Mesothelial cell of epicardium (in vitro differentiated cells): ENCODE results near the gene YWHAE. TPM values are rescaled to one million over a fixed set of nuclear protein-coding genes. Genes with fewer than 3 reads are reported as not detected.
"Not testable (repeated sequence)": the region's sequence is repeated elsewhere in the genome, so short reads cannot be mapped to it uniquely, and the experiment has no call there.

ENCODE experiments used
- DNase-seq, 2 experiments: peaks; one replicate each; pipeline ENCODE4 v3.0.0; 2021; ENCODE audit warnings: low spot score in 2 of 2; ENCODE audit not compliant: unreplicated experiment in 2 of 2
- H3K27ac Mint-ChIP-seq: 2 replicates; pipeline ENCODE4 v1.8.0; 2021; ENCODE audit warnings: mixed read lengths
- H3K27me3 Mint-ChIP-seq: 2 replicates; pipeline ENCODE4 v1.8.0; 2021; ENCODE audit warnings: low read depth, mixed read lengths
- H3K36me3 Mint-ChIP-seq: 2 replicates; pipeline ENCODE4 v1.8.0; 2021; ENCODE audit warnings: mixed read lengths
- H3K4me1 Mint-ChIP-seq: 2 replicates; pipeline ENCODE4 v1.8.0; 2021; ENCODE audit warnings: mixed read lengths
- H3K4me3 Mint-ChIP-seq: 2 replicates; pipeline ENCODE4 v1.8.0; 2021; ENCODE audit warnings: mild to moderate bottlenecking, moderate library complexity, mixed read lengths
- H3K9me3 Mint-ChIP-seq: 2 replicates; pipeline ENCODE4 v1.8.0; 2021; ENCODE audit warnings: mixed read lengths
- total RNA-seq: library from RNA; stranded (reverse); gene quantifications from 3 replicates; pipeline ENCODE4 v1.2.1, GENCODE V29; 2021
- TF ChIP-seq, protein P1 (sequence below): fragments of 200-600 bp; sonication (generic); IDR thresholded peaks from one replicate; pipeline ENCODE4 v1.5.0; 2021; ENCODE audit warnings: antibody characterized with exemption; ENCODE audit not compliant: unreplicated experiment

The YWHAE gene
- total RNA-seq, 1 donor from 2014 or later = 714 TPM

- DNase-seq = no peak
Measured at GRCh38 chr17:1379930-1380313, 20.1 kb downstream of the YWHAE start.

GRCh38 chr17:1379208-1379929, 20.7 kb downstream of the YWHAE start:
- Mint-ChIP-seq H3K4me3 (no peak overlapping the region), H3K27ac (peak overlapping the region; percentile 37), H3K4me1 (peaks cover 42% of the 10 kb centered on the region), H3K36me3 (peaks cover 1% of the 10 kb centered on the region), H3K27me3 (no peaks in the 10 kb centered on the region), H3K9me3 (no peaks in the 10 kb centered on the region)
- no peak for DNase-seq
- TF ChIP-seq, protein P1, sequence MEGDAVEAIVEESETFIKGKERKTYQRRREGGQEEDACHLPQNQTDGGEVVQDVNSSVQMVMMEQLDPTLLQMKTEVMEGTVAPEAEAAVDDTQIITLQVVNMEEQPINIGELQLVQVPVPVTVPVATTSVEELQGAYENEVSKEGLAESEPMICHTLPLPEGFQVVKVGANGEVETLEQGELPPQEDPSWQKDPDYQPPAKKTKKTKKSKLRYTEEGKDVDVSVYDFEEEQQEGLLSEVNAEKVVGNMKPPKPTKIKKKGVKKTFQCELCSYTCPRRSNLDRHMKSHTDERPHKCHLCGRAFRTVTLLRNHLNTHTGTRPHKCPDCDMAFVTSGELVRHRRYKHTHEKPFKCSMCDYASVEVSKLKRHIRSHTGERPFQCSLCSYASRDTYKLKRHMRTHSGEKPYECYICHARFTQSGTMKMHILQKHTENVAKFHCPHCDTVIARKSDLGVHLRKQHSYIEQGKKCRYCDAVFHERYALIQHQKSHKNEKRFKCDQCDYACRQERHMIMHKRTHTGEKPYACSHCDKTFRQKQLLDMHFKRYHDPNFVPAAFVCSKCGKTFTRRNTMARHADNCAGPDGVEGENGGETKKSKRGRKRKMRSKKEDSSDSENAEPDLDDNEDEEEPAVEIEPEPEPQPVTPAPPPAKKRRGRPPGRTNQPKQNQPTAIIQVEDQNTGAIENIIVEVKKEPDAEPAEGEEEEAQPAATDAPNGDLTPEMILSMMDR = no peak

More at GRCh38 chr17:1379930-1380313, 20.1 kb downstream of the YWHAE start:
- H3K27ac Mint-ChIP-seq = peak overlapping the region; percentile 58
- H3K27me3 Mint-ChIP-seq = no peaks in the 10 kb centered on the region
- TF ChIP-seq, protein P1 = no peak
- peaks cover 1% of the 10 kb centered on the region for H3K36me3 Mint-ChIP-seq
- peaks cover 43% of the 10 kb centered on the region for H3K4me1 Mint-ChIP-seq
- H3K9me3 Mint-ChIP-seq = no peaks in the 10 kb centered on the region
- no peak overlapping the region for H3K4me3 Mint-ChIP-seq

- not testable (repeated sequence) for H3K4me3 Mint-ChIP-seq, H3K36me3 Mint-ChIP-seq, DNase-seq, H3K9me3 Mint-ChIP-seq, H3K27me3 Mint-ChIP-seq
- H3K4me1 Mint-ChIP-seq = peaks cover 42% of the 10 kb centered on the region
- peak overlapping the region; percentile 59 for H3K27ac Mint-ChIP-seq
Measured at GRCh38 chr17:1378476-1378860, 21.6 kb downstream of the YWHAE start.

- DNase-seq = no peak
- H3K9me3 Mint-ChIP-seq = no peaks in the 10 kb centered on the region
- H3K27me3 Mint-ChIP-seq = no peaks in the 10 kb centered on the region
- TF ChIP-seq, protein P1 = no peak
- H3K4me3 Mint-ChIP-seq = no peak overlapping the region
- peaks cover 42% of the 10 kb centered on the region for H3K4me1 Mint-ChIP-seq
- peak overlapping the region; percentile 56 for H3K27ac Mint-ChIP-seq
- peaks cover 3% of the 10 kb centered on the region for H3K36me3 Mint-ChIP-seq
Measured at GRCh38 chr17:1377334-1377733, 22.7 kb downstream of the YWHAE start.

DNA sequence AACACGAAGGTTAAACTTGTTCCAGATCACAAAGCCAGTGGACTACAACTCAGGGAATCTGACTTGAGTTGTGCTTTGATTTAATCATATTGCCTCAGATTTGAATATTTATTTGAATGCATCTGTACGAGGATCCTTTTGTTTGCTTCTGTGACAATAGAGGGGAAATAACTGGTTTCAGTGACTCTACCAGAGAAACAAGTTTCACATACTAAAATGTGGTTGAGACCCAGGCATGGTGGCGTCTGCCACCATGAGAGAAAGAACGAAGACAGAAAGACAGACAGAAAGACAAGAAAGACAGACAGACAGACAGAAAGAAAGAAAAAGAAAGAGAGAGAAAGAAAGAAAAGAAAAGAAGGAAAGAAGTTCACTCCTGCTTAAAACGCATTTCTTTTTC, 24.0 kb downstream of the YWHAE start:
- no peaks in the 10 kb centered on the region for H3K9me3 Mint-ChIP-seq
- no peaks in the 10 kb centered on the region for H3K27me3 Mint-ChIP-seq
- TF ChIP-seq, protein P1 = no peak
- no peak for DNase-seq
- peak overlapping the region; percentile 88 for H3K27ac Mint-ChIP-seq
- peaks cover 4% of the 10 kb centered on the region for H3K36me3 Mint-ChIP-seq
- peaks cover 42% of the 10 kb centered on the region for H3K4me1 Mint-ChIP-seq
- H3K4me3 Mint-ChIP-seq = no peak overlapping the region

DNA sequence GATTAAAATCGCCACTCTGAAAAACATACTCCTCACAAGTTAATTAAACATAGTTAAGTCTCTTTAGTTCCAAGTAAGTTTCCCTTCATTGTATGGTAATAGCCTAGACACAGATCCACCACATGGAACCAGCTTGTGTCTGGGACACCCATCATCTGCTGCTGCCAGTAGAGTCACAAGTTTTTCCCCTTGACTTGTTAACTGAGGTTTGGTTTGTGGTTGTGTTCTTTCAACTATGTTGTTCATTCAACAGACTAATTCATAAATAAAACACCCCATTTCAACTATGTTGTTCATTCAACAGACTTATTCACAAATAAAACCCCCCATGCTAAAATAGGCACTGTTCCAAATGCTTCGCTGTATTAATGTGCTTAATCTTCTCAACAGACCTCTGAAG, 24.4 kb downstream of the YWHAE start:
- H3K9me3 Mint-ChIP-seq = no peaks in the 10 kb centered on the region
- H3K36me3 Mint-ChIP-seq = peaks cover 4% of the 10 kb centered on the region
- DNase-seq = no peak
- TF ChIP-seq, protein P1 = no peak
- H3K4me1 Mint-ChIP-seq = peaks cover 39% of the 10 kb centered on the region
- peak overlapping the region; percentile 88 for H3K27ac Mint-ChIP-seq
- H3K4me3 Mint-ChIP-seq = no peak overlapping the region
- H3K27me3 Mint-ChIP-seq = no peaks in the 10 kb centered on the region
